Activated CD4-positive, alpha-beta T cell treated with anti-CD3 and anti-CD28 coated beads for 36 hours (primary cell): ENCODE measurements around the gene RALGAPB. TPM values are rescaled to one million over a fixed set of nuclear protein-coding genes. Genes with fewer than 3 reads are reported as not detected.
A peak's percentile ranks its signal among the peaks of the same experiment; 100 is the strongest.

Source experiments
- ATAC-seq: fragments of 200-7000 bp; cut with Tn5 transposase; one replicate; pipeline ENCODE4 v1.10.0; 2021; ENCODE audit warnings: mild to moderate bottlenecking, moderate library complexity
- CTCF ChIA-PET: fragments of 350-600 bp; sonication (Branson Sonifier 250); formaldehyde crosslinking; loops from one replicate; lab custom pipeline; 2021; ENCODE audit warnings: antibody characterized with exemption; lab: Charles Lee
- POLR2A ChIA-PET: fragments of 350-600 bp; sonication (Branson Sonifier 250); formaldehyde crosslinking; loops from one replicate; lab custom pipeline; 2021; ENCODE audit warnings: antibody characterized with exemption, inconsistent platforms; lab: Charles Lee
- DNase-seq: peaks from one replicate; pipeline ENCODE4 v3.0.0-alpha.2; 2020
- H3K27ac Mint-ChIP-seq: one replicate; pipeline ENCODE4 v1.8.0; 2021; ENCODE audit warnings: mixed read lengths
- H3K27me3 Mint-ChIP-seq: one replicate; pipeline ENCODE4 v1.8.0; 2021; ENCODE audit warnings: mixed read lengths
- H3K36me3 Mint-ChIP-seq: one replicate; pipeline ENCODE4 v1.8.0; 2021; ENCODE audit warnings: low read depth, mixed read lengths
- H3K4me1 Mint-ChIP-seq: one replicate; pipeline ENCODE4 v1.8.0; 2021; ENCODE audit warnings: mixed read lengths
- H3K4me3 Mint-ChIP-seq: one replicate; pipeline ENCODE4 v1.8.0; 2021; ENCODE audit warnings: mild to moderate bottlenecking, moderate library complexity, mixed read lengths
- H3K9me3 Mint-ChIP-seq: one replicate; pipeline ENCODE4 v1.8.0; 2021; ENCODE audit warnings: low read depth, mixed read lengths
- intact Hi-C, 2 experiments: fragments of 100-400 bp; cut with DNase I in 1 of 2; cut with micrococcal nuclease in 1 of 2; formaldehyde crosslinking; loops; one replicate each; pipeline versions ENCODE4 v1.14.2 to v1.15.1; 2022 to 2024; cut with DNase I, micrococcal nuclease
- total RNA-seq, 2 experiments: library from RNA; stranded (reverse); gene quantifications; one replicate each; pipeline ENCODE4 v1.2.3, GENCODE V29; 2021

Gene RALGAPB
- total RNA-seq, 2 experiments from 2014 or later: 23.5 to 27.1 TPM

DNA sequence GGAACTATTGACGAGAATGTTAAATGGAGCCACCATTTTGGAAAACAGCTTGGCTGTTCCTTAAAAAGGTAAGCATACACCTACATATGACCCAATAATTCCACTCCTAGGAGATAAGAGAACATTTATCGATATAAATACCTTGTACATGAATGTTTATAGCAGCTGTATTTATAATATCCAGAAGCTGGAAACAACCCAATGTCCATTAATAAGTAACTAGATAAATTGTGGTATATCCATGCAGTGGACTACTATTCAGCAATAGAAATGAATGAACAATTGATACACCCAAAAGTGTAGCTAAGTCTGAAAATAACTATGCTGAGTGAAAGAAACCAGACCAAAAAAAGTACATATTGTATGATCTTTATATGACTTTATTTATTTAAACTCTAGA, 66.1 kb downstream of the RALGAPB start:
- Mint-ChIP-seq H3K27me3 (no peaks in the 10 kb centered on the region), H3K4me1 (peaks cover 3% of the 10 kb centered on the region), H3K4me3 (no peak overlapping the region), H3K36me3 (peaks cover 48% of the 10 kb centered on the region), H3K27ac (no peak overlapping the region), H3K9me3 (no peaks in the 10 kb centered on the region)
- intact Hi-C loops: no loop called here
- ChIA-PET POLR2A (no interaction called here), CTCF (interaction anchor here (1.3 kb wide), 1 partner anchor 13 kb away, joined by 5 read pairs; no protein-coding TSS in a partner anchor)
- no peak for ATAC-seq
- no peak for DNase-seq

DNA sequence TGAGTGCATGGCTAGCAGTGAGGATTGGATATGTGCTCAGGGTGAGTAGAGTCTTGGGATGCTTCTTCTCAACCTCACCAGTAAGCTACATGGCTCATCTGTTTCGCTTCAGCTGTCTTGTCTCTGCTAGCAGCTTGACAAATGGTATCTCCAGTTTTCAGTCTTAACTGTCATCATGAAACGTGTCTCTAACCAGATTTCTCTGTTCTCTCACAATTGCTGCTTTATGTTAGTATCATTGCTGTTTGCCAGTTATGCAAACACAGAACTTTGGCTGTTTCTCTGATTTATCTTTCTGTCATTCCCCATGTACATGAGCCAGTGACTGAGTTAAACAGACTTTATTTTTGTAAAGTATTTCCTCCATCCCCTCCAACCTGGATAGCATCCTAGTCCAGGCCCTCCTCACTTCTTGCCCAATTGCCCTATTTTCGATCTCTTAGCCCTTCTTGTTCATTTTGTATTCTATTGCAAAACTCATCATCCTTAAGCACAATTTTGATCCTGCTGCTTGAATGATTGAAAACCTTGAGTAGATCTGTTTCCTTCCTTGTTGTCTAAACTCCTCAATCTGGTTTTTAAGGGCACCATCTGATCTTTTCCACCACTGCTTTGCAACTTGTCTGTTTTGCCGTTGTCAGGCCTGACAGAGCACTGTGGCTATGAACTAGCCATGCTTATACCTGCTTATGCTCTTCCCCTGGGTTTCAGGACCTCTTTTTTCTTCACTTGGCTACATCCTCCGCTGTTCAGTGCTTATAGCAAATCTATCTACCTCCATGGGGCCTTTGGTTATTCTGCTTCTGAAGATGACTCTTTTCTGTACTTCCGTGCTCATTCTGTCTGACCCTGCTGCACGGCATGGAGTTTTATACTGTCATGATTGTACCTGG, 70.6 kb downstream of the RALGAPB start:
- H3K27ac Mint-ChIP-seq: no peak overlapping the region
- no peak overlapping the region for H3K4me3 Mint-ChIP-seq
- H3K27me3 Mint-ChIP-seq: no peaks in the 10 kb centered on the region
- ChIA-PET POLR2A (no interaction called here), CTCF (interaction anchor here (0.6 kb wide), 1 partner anchor 69 kb away, joined by 4 read pairs; no protein-coding TSS in a partner anchor)
- ATAC-seq: no peak
- H3K36me3 Mint-ChIP-seq: peaks cover 41% of the 10 kb centered on the region
- H3K4me1 Mint-ChIP-seq: peaks cover 9% of the 10 kb centered on the region
- DNase-seq: no peak
- no peaks in the 10 kb centered on the region for H3K9me3 Mint-ChIP-seq
- intact Hi-C loops: no loop called here

DNA sequence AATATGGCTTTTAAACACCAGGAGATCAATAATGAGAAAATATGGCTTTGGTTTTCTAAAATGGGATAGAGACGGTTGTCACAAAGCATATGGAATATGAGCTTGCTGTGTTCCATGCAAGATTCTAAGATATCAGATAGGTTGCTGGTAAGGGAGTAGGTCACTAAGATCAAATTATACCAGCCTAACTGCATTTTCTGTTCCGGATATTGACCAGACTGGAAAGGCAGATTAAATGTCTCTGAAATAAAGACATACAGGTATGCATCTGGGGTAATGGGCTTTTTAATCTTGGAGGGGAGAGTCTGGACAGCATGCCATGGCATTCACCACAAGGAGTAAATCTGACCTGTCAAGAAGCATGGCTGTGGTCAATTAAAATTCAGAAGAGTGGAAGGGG, 73.1 kb downstream of the RALGAPB start:
- no peak for ATAC-seq
- Mint-ChIP-seq H3K9me3 (no peaks in the 10 kb centered on the region), H3K4me3 (no peak overlapping the region), H3K4me1 (peaks cover 9% of the 10 kb centered on the region), H3K27ac (no peak overlapping the region), H3K36me3 (peaks cover 41% of the 10 kb centered on the region), H3K27me3 (no peaks in the 10 kb centered on the region)
- intact Hi-C loops: no loop called here
- DNase-seq: no peak
- ChIA-PET POLR2A (no interaction called here), CTCF (no interaction called here)

DNA sequence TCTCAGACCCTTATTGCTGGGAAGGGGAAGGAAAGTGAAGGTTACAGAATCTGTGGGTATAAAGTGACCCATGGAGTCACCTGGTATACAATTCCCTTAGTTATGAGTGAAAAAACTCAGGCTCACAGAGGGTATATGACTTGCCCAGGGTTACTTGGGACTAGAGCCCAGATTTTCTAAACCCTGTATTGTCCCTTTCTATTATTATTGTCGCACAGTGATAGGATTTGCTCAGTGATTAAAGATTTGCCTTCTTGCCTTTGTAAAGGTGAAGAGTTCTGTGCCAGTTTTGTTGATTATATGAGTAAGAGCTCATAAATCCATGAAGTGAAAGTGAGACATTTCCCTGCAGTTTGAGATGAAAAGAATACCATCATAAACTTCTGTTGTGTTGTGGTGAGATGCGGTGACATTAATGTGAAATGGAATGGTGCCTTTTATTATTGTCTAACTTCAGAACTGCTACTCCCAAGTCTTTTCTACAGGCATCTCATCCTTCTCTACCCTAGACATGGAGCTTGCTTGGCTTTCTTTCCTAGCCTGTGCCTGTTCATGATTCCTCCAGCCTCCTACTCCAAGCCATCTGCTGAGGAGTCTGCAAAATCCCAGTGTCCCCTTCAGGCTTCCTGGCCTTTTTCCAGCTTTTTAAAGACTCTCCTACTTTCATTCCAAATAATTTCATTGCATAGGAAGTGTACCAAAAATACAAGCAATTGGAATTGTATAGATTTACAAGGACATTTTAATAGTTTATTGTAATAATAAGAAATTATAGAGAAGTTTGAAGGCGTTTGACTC, 74.8 kb downstream of the RALGAPB start:
- no peaks in the 10 kb centered on the region for H3K27me3 Mint-ChIP-seq
- peaks cover 30% of the 10 kb centered on the region for H3K36me3 Mint-ChIP-seq
- DNase-seq (no peak), ATAC-seq (no peak)
- H3K4me3 Mint-ChIP-seq: no peak overlapping the region
- intact Hi-C loops: no loop called here
- H3K4me1 Mint-ChIP-seq: peaks cover 9% of the 10 kb centered on the region
- H3K27ac Mint-ChIP-seq: no peak overlapping the region
- ChIA-PET CTCF (no interaction called here), POLR2A (no interaction called here)
- no peaks in the 10 kb centered on the region for H3K9me3 Mint-ChIP-seq

DNA sequence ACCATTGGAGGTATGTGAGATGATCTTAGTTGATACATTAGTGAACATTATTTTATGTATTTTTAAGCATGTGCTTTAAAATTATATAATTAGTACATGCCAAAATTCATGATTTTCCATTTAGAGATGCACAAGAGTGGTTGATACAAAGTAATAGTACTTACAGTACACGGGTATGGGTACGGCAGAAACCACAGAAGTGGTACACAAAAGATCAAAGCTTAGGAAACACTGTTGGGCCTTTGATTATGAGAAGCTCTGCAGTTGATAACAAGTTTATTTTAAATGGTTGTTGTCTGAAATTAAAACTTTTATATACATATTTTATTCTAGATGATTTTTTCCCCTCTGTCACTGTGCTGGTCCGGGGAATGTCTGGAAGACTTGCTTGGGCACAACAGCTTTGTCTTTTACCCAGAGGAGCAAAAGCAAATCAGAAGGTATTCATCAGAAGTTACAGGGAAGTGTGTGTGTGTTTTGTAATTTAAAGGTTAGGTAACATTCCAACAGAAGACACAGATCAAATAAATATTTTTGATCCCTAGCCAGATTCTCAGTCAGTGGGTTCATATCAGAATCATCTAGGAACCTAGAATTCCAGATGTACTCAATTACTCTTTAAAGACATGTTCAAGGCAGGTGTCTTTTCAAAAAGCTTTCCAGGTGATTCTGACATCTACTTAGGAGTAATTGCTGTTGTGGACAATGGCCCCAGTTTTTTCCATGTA, 75.9 kb downstream of the RALGAPB start:
- ChIA-PET POLR2A (no interaction called here), CTCF (interaction anchor here (0.6 kb wide), 1 partner anchor 179 kb away, joined by 3 read pairs; no protein-coding TSS in a partner anchor)
- no peak overlapping the region for H3K4me3 Mint-ChIP-seq
- DNase-seq (no peak), ATAC-seq (no peak)
- intact Hi-C loops: no loop called here
- no peaks in the 10 kb centered on the region for H3K27me3 Mint-ChIP-seq
- H3K4me1 Mint-ChIP-seq: peaks cover 9% of the 10 kb centered on the region
- H3K9me3 Mint-ChIP-seq: no peaks in the 10 kb centered on the region
- peaks cover 25% of the 10 kb centered on the region for H3K36me3 Mint-ChIP-seq
- H3K27ac Mint-ChIP-seq: no peak overlapping the region

DNA sequence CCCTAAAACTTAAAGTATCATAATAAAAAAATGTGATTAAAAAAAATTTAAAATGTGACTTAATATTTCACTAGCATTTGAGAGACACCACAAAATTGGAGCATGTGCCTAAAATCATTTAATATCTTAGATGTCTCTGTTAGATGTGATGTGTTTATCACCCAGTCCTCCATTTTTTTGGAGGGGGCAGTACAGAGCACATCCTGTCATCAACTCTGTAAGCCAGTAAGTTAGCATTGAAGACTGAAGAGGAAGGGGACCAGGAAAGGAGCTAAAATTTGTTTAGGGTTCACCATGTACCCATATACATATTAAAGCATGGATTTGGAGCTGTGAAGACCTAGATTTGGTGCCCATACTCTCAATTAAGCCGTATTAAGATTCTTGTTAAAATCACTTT, 77.6 kb downstream of the RALGAPB start:
- ATAC-seq: peak; percentile 49
- intact Hi-C loops: no loop called here
- Mint-ChIP-seq H3K4me3 (no peak overlapping the region), H3K27me3 (no peaks in the 10 kb centered on the region), H3K4me1 (peaks cover 9% of the 10 kb centered on the region), H3K9me3 (no peaks in the 10 kb centered on the region), H3K27ac (no peak overlapping the region), H3K36me3 (peaks cover 30% of the 10 kb centered on the region)
- CTCF ChIA-PET: interaction anchor here (1.5 kb wide), 1 partner anchor 8 kb away, joined by 4 read pairs; no protein-coding TSS in a partner anchor
- no peak for DNase-seq
- POLR2A ChIA-PET: interaction anchor here (0.5 kb wide), 1 partner anchor 31 kb away, joined by 6 read pairs; the partner anchor contains the start of gene ADIG

DNA sequence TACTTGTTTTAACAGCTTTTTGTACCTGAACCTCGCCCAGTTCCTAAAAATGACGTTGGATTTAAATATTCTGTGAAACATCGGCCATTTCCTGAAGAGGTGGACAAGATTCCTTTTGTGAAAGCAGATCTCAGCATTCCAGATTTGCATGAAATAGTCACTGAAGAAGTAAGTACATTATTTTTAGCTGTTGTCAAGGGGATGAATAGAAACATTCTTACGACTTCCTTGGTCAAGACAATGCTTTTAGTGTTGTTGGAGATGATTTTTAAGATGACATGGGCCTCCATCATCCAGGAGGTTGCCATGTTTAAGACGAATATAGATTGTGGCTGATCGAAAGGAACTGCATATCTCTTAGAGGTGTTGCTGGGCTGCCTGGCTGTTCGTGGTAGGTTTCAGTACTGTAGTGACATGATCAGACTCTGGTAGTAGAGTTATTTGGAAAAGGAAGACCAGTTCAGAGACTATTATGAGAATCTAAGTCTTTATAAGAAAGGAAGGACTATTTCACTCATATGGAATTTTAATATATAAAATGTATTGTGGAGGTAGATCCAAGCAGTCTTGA, 78.5 kb downstream of the RALGAPB start:
- H3K36me3 Mint-ChIP-seq: peaks cover 26% of the 10 kb centered on the region
- H3K4me3 Mint-ChIP-seq: no peak overlapping the region
- POLR2A ChIA-PET: interaction anchor here (0.5 kb wide), 1 partner anchor 30 kb away, joined by 6 read pairs; the partner anchor contains the start of gene ADIG
- peaks cover 9% of the 10 kb centered on the region for H3K4me1 Mint-ChIP-seq
- intact Hi-C loops: no loop called here
- ATAC-seq (no peak), DNase-seq (no peak)
- H3K27me3 Mint-ChIP-seq: no peaks in the 10 kb centered on the region
- no peak overlapping the region for H3K27ac Mint-ChIP-seq
- no peaks in the 10 kb centered on the region for H3K9me3 Mint-ChIP-seq
- CTCF ChIA-PET: interaction anchor here (1.5 kb wide), 1 partner anchor 9 kb away, joined by 4 read pairs; no protein-coding TSS in a partner anchor

DNA sequence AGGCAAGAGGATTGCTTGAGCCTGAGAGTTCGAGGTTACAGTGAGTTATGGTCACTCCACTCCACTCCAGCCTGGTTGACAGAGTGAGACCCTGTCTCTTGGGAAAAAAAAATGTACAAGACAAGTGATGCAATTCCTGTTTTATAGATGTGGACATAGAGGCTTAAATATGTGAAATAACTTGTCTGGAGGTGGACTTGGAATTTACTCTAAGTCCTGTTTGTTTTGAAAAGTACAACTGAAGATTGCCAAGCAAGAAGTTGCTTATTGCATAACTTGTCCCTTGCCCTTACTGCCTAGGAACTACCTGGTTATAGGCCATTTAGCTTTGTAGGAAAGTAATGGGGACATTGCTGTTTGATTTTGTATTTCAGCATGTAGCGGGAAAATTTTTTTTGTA, 82.3 kb downstream of the RALGAPB start:
- ChIA-PET CTCF (no interaction called here), POLR2A (no interaction called here)
- intact Hi-C loops: no loop called here
- H3K36me3 Mint-ChIP-seq: peaks cover 23% of the 10 kb centered on the region
- H3K4me3 Mint-ChIP-seq: no peak overlapping the region
- H3K27me3 Mint-ChIP-seq: no peaks in the 10 kb centered on the region
- H3K27ac Mint-ChIP-seq: no peak overlapping the region
- DNase-seq (no peak), ATAC-seq (no peak)
- H3K9me3 Mint-ChIP-seq: no peaks in the 10 kb centered on the region
- no peaks in the 10 kb centered on the region for H3K4me1 Mint-ChIP-seq

DNA sequence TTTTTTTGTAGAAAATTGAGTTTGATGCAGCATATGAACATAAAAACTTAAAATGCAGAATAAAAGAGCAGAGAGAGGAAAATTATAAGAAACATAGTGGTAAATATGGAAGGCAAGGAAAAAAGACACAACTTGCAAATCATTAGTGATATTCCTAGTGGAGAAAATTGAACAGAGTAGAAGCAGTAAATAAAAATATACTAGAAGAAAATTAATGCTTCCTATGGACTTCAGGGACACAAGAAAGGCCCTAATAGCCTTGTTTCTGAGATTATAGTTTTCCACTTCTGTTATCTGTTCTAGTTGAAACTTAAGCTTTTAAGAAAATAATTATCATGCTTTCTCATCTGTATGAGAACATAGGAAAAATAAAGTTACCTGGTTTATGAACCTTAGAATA, 82.8 kb downstream of the RALGAPB start:
- peaks cover 26% of the 10 kb centered on the region for H3K36me3 Mint-ChIP-seq
- no peak overlapping the region for H3K4me3 Mint-ChIP-seq
- no peaks in the 10 kb centered on the region for H3K9me3 Mint-ChIP-seq
- intact Hi-C loops: no loop called here
- no peaks in the 10 kb centered on the region for H3K27me3 Mint-ChIP-seq
- no peak overlapping the region for H3K27ac Mint-ChIP-seq
- ChIA-PET POLR2A (no interaction called here), CTCF (interaction anchor here (0.8 kb wide), 1 partner anchor 15 kb away, joined by 3 read pairs; no protein-coding TSS in a partner anchor)
- H3K4me1 Mint-ChIP-seq: no peaks in the 10 kb centered on the region
- ATAC-seq (no peak), DNase-seq (no peak)

DNA sequence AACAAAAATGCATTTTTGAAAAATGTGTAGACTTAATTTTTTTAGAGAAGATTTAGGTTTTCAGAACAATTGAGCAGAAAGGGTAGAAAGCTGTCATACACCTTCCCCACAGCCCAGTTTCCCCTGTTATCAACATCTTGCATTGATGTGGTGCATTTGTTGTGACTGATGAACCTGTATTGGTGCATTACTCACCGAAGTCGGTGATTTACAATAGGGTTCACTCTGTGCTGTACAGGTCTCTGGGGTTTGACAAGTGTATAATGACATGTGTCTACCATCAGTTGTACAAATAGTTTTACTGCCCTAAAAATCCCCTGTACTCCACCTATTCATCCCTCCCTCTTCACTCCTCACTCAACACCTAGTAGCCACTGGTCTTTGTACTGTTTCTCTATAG, 84.5 kb downstream of the RALGAPB start:
- Mint-ChIP-seq H3K4me3 (no peak overlapping the region), H3K36me3 (peaks cover 31% of the 10 kb centered on the region), H3K9me3 (no peaks in the 10 kb centered on the region), H3K4me1 (no peaks in the 10 kb centered on the region), H3K27ac (no peak overlapping the region), H3K27me3 (no peaks in the 10 kb centered on the region)
- CTCF ChIA-PET: interaction anchor here (1.1 kb wide), 1 partner anchor 9 kb away, joined by 3 read pairs; no protein-coding TSS in a partner anchor
- POLR2A ChIA-PET: no interaction called here
- DNase-seq: no peak
- intact Hi-C loops: no loop called here
- no peak for ATAC-seq
